Measurements from ENCODE around the gene PARK7. TPM values are rescaled to one million over a fixed set of nuclear protein-coding genes. Genes with fewer than 3 reads are reported as not detected.

PARK7 gene
- polyA plus RNA-seq, 2 of the 4 experiments (the other 2 are of a cell fraction), result 372 to 446 TPM

GRCh38 chr1:8011016-8011415, 49.5 kb downstream of the PARK7 start:
- CTCF ChIA-PET, result interaction anchor here (1.1 to 13.0 kb wide), 5 partner anchors 17 to 336 kb away, joined by 3 to 172 read pairs (median 12); no protein-coding TSS in a partner anchor
- peak overlapping the region in 1 of 2 experiments; percentile 61; a peak in 2 of 6 replicates for H3K27ac ChIP-seq
- H3K9me3 ChIP-seq, result no peaks in the 10 kb centered on the region
- H3K4me1 ChIP-seq, result peaks cover 79% of the 10 kb centered on the region
- WGBS (ENCODE audit: missing lambda C conversion rate), result 86% methylated on average over 4 of the region's 4 CpGs
- H3K4me2 ChIP-seq, result no peak overlapping the region
- ATAC-seq (no peak), DNase-seq (ENCODE audit: low read depth in 1 of 2, low spot score in 1 of 2) (no peak), FAIRE-seq (no peak)
- POLR2A ChIA-PET, result no interaction called here
- H3K4me3 ChIP-seq, result no peak overlapping the region
- TF ChIP-seq FOSB (CRISPR knock-in tag; IDR thresholded peaks at IDR 0.05) (peak; percentile 21; the same call in 1 of the 2 replicates), CHD2 (IDR thresholded peaks at IDR 0.05; ENCODE audit: low read length, partially characterized antibody) (no peak), ATOH8 (CRISPR knock-in tag; IDR thresholded peaks at IDR 0.05; ENCODE audit: low read depth) (no peak), POLR2AphosphoS2 (conservative IDR thresholded peaks at IDR 0.05; ENCODE audit: low read length) (peak; percentile 87), TP53 (CRISPR knock-in tag; IDR thresholded peaks at IDR 0.05) (peak; percentile 74; the same call in 1 of the 2 replicates)

GRCh38 chr1:8011923-8012858, 50.7 kb downstream of the PARK7 start:
- Histone ChIP-seq H3K4me2 (peak overlapping the region; percentile 1; the same call in 1 of the 3 replicates), H3K4me1 (peaks cover 79% of the 10 kb centered on the region), H3K4me3 (no peak overlapping the region), H3K9me3 (no peaks in the 10 kb centered on the region), H3K27ac (no peak overlapping the region)
- no peak for DNase-seq (ENCODE audit: low read depth in 1 of 2, low spot score in 1 of 2)
- peak; percentile 81 for TF ChIP-seq POLR2AphosphoS2 (conservative IDR thresholded peaks at IDR 0.05; ENCODE audit: low read length)
- no peak for TF ChIP-seq ESRRA (IDR thresholded peaks at IDR 0.05; ENCODE audit: borderline replicate concordance, low read length)
- POLR2A ChIA-PET, result no interaction called here
- no peak for FAIRE-seq
- ATAC-seq, result no peak
- WGBS (ENCODE audit: missing lambda C conversion rate), result 75% methylated on average over 7 of the region's 7 CpGs
- CTCF ChIA-PET, result interaction anchor here (0.9 to 13.0 kb wide), 5 partner anchors 13 to 301 kb away, joined by 4 to 172 read pairs (median 12); no protein-coding TSS in a partner anchor

- POLR2A ChIA-PET, result no interaction called here
- Histone ChIP-seq H3K4me3 (no peak overlapping the region), H3K4me1 (peaks cover 81% of the 10 kb centered on the region), H3K4me2 (no peak overlapping the region), H3K27ac (peak overlapping the region in 1 of 2 experiments; percentile 82; a peak in 1 of 6 replicates), H3K9me3 (no peaks in the 10 kb centered on the region)
- no peak for DNase-seq (ENCODE audit: low read depth in 1 of 2, low spot score in 1 of 2)
- no peak for FAIRE-seq
- CTCF ChIA-PET, result interaction anchor here (2.4 to 13.0 kb wide), 5 partner anchors 30 to 321 kb away, joined by 8 to 172 read pairs (median 12); no protein-coding TSS in a partner anchor
- ATAC-seq, result no peak
- WGBS (ENCODE audit: missing lambda C conversion rate), result 90% methylated on average over 4 of the region's 4 CpGs
- TF ChIP-seq MAFK (IDR thresholded peaks at IDR 0.05; ENCODE audit: partially characterized antibody), result peak; percentile 74
- TF ChIP-seq NR3C1 (IDR thresholded peaks at IDR 0.05), result no peak
- no peak for TF ChIP-seq HES2 (IDR thresholded peaks at IDR 0.05)
These were observed 51.4 kb downstream of the PARK7 start for GRCh38 chr1:8012955-8013354.

GRCh38 chr1:8013399-8013798, 51.9 kb downstream of the PARK7 start:
- no peak for DNase-seq (ENCODE audit: low read depth in 1 of 2, low spot score in 1 of 2)
- Histone ChIP-seq H3K27ac (peak overlapping the region in 1 of 2 experiments; percentile 82; a peak in 2 of 6 replicates), H3K4me2 (peak overlapping the region; percentile 1; the same call in 1 of the 3 replicates), H3K4me1 (peaks cover 83% of the 10 kb centered on the region), H3K4me3 (no peak overlapping the region), H3K9me3 (no peaks in the 10 kb centered on the region)
- TF ChIP-seq KDM1A (IDR thresholded peaks at IDR 0.05; ENCODE audit: low read depth) (no peak), NFE2L2 (conservative IDR thresholded peaks at IDR 0.05; ENCODE audit: low read length) (no peak), KDM5A (IDR thresholded peaks at IDR 0.05) (no peak), CHD4 (IDR thresholded peaks at IDR 0.05; ENCODE audit: borderline replicate concordance) (no peak), POLR2AphosphoS2 (conservative IDR thresholded peaks at IDR 0.05; ENCODE audit: low read length) (peak; percentile 89), CTCF (IDR thresholded peaks at IDR 0.05) (no peak), ELK1 (IDR thresholded peaks at IDR 0.05; ENCODE audit: low read depth, low read length) (no peak)
- 86% methylated on average over 11 of the region's 11 CpGs for WGBS (ENCODE audit: missing lambda C conversion rate)
- no peak for ATAC-seq
- no peak for FAIRE-seq
- POLR2A ChIA-PET, result no interaction called here
- CTCF ChIA-PET, result interaction anchor here (0.9 to 13.0 kb wide), 12 partner anchors 14 to 380 kb away, joined by 3 to 172 read pairs (median 8); no protein-coding TSS in a partner anchor

All from A549 (cell line).